Measurements from ENCODE around the gene TIAM1.

- TF ChIP-seq CTCF (IDR thresholded peaks at IDR 0.05; ENCODE audit: low read depth, low read length) (no peak), EZH2phosphoT487 (IDR thresholded peaks at IDR 0.05; ENCODE audit: low read depth) (no peak)
Measured at GRCh38 chr21:31257265-31257664, 86.8 kb downstream of the TIAM1 start.

All from OCI-LY3 (cell line).